Karpas-422 (cell line): ENCODE data around the gene CASZ1. TPM values are rescaled to one million over a fixed set of nuclear protein-coding genes. Genes with fewer than 3 reads are reported as not detected.

Source experiments
- DNase-seq: peaks from one replicate; pipeline ENCODE4 v3.0.0-alpha.2; 2015
- H2AFZ ChIP-seq: fragments of 200-600 bp; sonication (generic); 2 replicates; pipeline ENCODE4 v1.6.1; 2014; ENCODE audit warnings: antibody characterized with exemption, low read length, mixed read lengths
- H3K27ac ChIP-seq: fragments of 200-600 bp; sonication (generic); 2 replicates; pipeline ENCODE4 v1.5.1; 2014; ENCODE audit warnings: mild to moderate bottlenecking, low read length, moderate library complexity
- H3K27me3 ChIP-seq: fragments of 200-600 bp; sonication (generic); 2 replicates; pipeline ENCODE4 v1.6.1; 2014; ENCODE audit warnings: low read length, mixed read lengths
- H3K36me3 ChIP-seq: fragments of 200-600 bp; sonication (generic); 2 replicates; pipeline ENCODE4 v1.6.1; 2014; ENCODE audit warnings: low read length, mixed read lengths; ENCODE audit not compliant: insufficient read depth
- H3K4me1 ChIP-seq: fragments of 200-600 bp; sonication (generic); 2 replicates; pipeline ENCODE4 v1.6.1; 2014; ENCODE audit warnings: mild to moderate bottlenecking, low read length, mixed read lengths
- H3K4me2 ChIP-seq: fragments of 200-600 bp; sonication (generic); 2 replicates; pipeline ENCODE4 v1.6.1; 2014; ENCODE audit warnings: low read length, low read depth, mild to moderate bottlenecking; ENCODE audit not compliant: poor library complexity, severe bottlenecking
- H3K4me3 ChIP-seq: fragments of 200-600 bp; sonication (generic); 2 replicates; pipeline ENCODE4 v1.5.1; 2014; ENCODE audit warnings: mild to moderate bottlenecking, antibody characterized with exemption, low read length, mixed read lengths
- H3K79me2 ChIP-seq: fragments of 200-600 bp; sonication (generic); 2 replicates; pipeline ENCODE4 v1.6.1; 2014; ENCODE audit warnings: mild to moderate bottlenecking, low read length, mixed read lengths
- H3K9ac ChIP-seq: fragments of 200-600 bp; sonication (generic); 2 replicates; pipeline ENCODE4 v1.6.0; 2014; ENCODE audit warnings: low read length
- H3K9me2 ChIP-seq: fragments of 200-600 bp; sonication (generic), shearing (Covaris generic); replicated peaks from 2 replicates; pipeline ENCODE4 v1.6.0; 2014; ENCODE audit warnings: mild to moderate bottlenecking, low read length, moderate library complexity; ENCODE audit not compliant: insufficient read depth
- H3K9me3 ChIP-seq: fragments of 300-700, 200-600 bp; sonication (generic); 2 replicates; pipeline ENCODE4 v1.6.1; 2014; ENCODE audit warnings: low read length, mixed read lengths
- H4K20me1 ChIP-seq: fragments of 200-600 bp; sonication (generic); 2 replicates; pipeline ENCODE4 v1.6.1; 2014; ENCODE audit warnings: mild to moderate bottlenecking, antibody characterized with exemption, low read length, low read depth; ENCODE audit not compliant: insufficient read depth
- total RNA-seq: library from RNA; depleted of rRNA; stranded (reverse); fragments of >200 nt; shearing (Covaris generic); gene quantifications from 2 replicates; pipeline ENCODE4 v1.2.3, GENCODE V29; 2014; ENCODE audit warnings: low replicate concordance

Gene CASZ1
- total RNA-seq, 1 experiment from 2014 or later = 1.3 TPM

DNA sequence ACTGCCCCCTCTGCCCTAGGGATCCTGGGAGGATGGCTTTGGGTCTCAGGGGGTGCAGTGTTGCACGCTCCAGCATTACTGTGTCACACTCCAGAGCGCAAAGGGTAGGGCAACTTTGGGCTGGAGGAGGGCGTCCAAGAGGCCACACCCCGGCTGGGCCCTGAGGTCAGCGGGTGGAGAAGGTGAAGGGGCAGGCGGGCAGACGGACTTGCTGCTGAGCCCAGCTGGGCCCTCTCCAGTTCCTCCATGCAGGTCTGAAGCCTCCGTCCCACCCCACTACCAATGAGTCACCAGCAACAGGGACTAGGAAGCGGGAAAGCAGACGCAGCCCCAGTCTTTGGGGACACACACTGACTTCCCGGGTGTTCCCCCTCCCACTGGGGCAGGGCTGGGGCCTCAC is 116.0 kb downstream of the CASZ1 start:
- Histone ChIP-seq H3K79me2 (no peaks in the 10 kb centered on the region), H4K20me1 (no peaks in the 10 kb centered on the region; the same call in 1 of the 2 replicates), H3K9me2 (no peaks in the 10 kb centered on the region), H3K9me3 (no peaks in the 10 kb centered on the region), H3K4me2 (no peak overlapping the region), H3K36me3 (no peaks in the 10 kb centered on the region), H3K4me3 (no peak overlapping the region), H3K27ac (no peak overlapping the region), H2AFZ (no peak overlapping the region), H3K4me1 (no peaks in the 10 kb centered on the region), H3K27me3 (no peaks in the 10 kb centered on the region), H3K9ac (no peak overlapping the region)
- DNase-seq = no peak

DNA sequence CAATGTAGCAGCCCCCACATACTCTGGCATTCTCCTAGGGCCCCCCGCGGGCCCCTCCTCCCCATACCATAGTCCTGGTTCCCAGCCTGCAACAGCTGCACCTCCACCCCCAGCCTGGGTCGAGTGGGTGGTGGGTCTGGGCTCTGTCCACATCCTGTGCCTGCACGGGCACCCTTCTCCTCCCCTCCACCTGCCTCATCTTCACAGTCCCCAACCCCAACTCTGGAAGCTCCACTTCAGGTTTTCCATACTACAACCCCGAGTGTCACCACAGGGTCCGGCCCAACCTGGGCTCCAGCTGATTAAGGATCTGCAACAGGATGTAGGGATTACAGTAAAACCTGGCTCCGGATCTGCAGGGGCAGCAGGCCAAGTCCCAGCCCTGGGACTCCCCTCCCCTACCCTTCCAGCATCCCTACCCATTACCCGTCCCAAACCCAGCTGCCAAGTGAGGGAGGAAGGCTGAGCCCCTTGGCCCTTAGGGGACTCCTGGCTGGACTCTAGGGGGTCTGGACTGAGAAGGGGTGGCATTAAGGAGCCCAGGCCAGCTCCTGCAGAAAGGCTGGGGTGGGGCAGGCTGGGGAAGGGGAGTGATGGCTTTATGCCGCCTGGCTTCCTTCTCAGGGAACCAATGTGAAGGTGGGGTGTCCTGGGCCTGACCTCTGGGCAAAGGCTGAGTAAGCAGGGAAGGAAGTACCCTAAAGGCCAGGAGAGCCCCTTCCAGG is 116.8 kb downstream of the CASZ1 start:
- H3K9me2 ChIP-seq = no peaks in the 10 kb centered on the region
- H2AFZ ChIP-seq = no peak overlapping the region
- no peaks in the 10 kb centered on the region for H3K79me2 ChIP-seq
- no peak for DNase-seq
- H3K27ac ChIP-seq = no peak overlapping the region
- no peak overlapping the region for H3K4me2 ChIP-seq
- no peaks in the 10 kb centered on the region for H3K36me3 ChIP-seq
- H3K4me1 ChIP-seq = no peaks in the 10 kb centered on the region
- H3K27me3 ChIP-seq = no peaks in the 10 kb centered on the region
- H4K20me1 ChIP-seq = no peaks in the 10 kb centered on the region; the same call in 1 of the 2 replicates
- H3K9ac ChIP-seq = no peak overlapping the region
- H3K4me3 ChIP-seq = no peak overlapping the region
- no peaks in the 10 kb centered on the region for H3K9me3 ChIP-seq

GRCh38 chr1:10678852-10679251 is 117.6 kb downstream of the CASZ1 start:
- Histone ChIP-seq H3K9me3 (no peaks in the 10 kb centered on the region), H3K9ac (no peak overlapping the region), H3K9me2 (no peaks in the 10 kb centered on the region), H2AFZ (no peak overlapping the region), H3K27me3 (no peaks in the 10 kb centered on the region), H3K4me2 (no peak overlapping the region), H3K36me3 (no peaks in the 10 kb centered on the region), H3K4me3 (no peak overlapping the region), H3K27ac (no peak overlapping the region), H4K20me1 (no peaks in the 10 kb centered on the region; the same call in 1 of the 2 replicates), H3K79me2 (no peaks in the 10 kb centered on the region), H3K4me1 (no peaks in the 10 kb centered on the region)
- DNase-seq = no peak

DNA sequence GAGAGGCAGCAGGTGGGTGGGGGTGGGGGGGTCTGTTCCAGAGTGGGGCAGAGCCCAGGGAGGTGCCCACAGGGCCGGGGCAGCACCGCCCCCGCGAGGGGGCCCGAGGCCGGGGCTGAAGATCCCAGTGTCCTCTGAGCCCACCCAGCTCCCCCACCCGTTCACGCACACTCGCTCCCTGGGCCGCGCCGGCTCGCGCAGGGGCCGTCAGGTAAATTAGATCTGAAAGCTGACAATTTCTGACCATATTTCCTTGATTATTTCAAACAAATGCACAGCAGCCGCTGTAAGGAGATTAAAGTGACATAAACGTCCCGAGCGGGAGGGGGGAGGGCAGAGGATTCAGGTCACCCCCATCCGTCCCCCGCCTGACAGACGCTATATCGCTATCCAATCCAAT is 118.0 kb downstream of the CASZ1 start:
- no peak overlapping the region for H3K4me2 ChIP-seq
- no peaks in the 10 kb centered on the region for H3K27me3 ChIP-seq

GRCh38 chr1:10677491-10678391 is 118.7 kb downstream of the CASZ1 start:
- DNase-seq = no peak
- Histone ChIP-seq H4K20me1 (no peaks in the 10 kb centered on the region; the same call in 1 of the 2 replicates), H3K9me2 (no peaks in the 10 kb centered on the region), H3K4me2 (no peak overlapping the region), H3K4me3 (no peak overlapping the region), H3K9me3 (no peaks in the 10 kb centered on the region), H3K9ac (no peak overlapping the region), H3K27me3 (no peaks in the 10 kb centered on the region), H3K4me1 (no peaks in the 10 kb centered on the region), H3K36me3 (no peaks in the 10 kb centered on the region), H3K27ac (no peak overlapping the region), H2AFZ (no peak overlapping the region), H3K79me2 (no peaks in the 10 kb centered on the region)

More for the DNA sequence above, 118.0 kb downstream of the CASZ1 start:
- no peaks in the 10 kb centered on the region for H3K79me2 ChIP-seq
- no peak overlapping the region for H3K9ac ChIP-seq
- no peaks in the 10 kb centered on the region for H3K9me3 ChIP-seq
- H4K20me1 ChIP-seq = no peaks in the 10 kb centered on the region; the same call in 1 of the 2 replicates
- no peak for DNase-seq
- no peak overlapping the region for H3K4me3 ChIP-seq
- no peak overlapping the region for H2AFZ ChIP-seq
- no peaks in the 10 kb centered on the region for H3K4me1 ChIP-seq
- no peaks in the 10 kb centered on the region for H3K9me2 ChIP-seq
- no peaks in the 10 kb centered on the region for H3K36me3 ChIP-seq
- H3K27ac ChIP-seq = no peak overlapping the region

GRCh38 chr1:10676963-10677362 is 119.5 kb downstream of the CASZ1 start:
- Histone ChIP-seq H3K4me3 (no peak overlapping the region), H3K27ac (no peak overlapping the region), H4K20me1 (no peaks in the 10 kb centered on the region; the same call in 1 of the 2 replicates), H3K4me2 (no peak overlapping the region), H3K4me1 (no peaks in the 10 kb centered on the region), H3K36me3 (no peaks in the 10 kb centered on the region), H3K9ac (no peak overlapping the region), H3K27me3 (no peaks in the 10 kb centered on the region), H3K9me3 (no peaks in the 10 kb centered on the region), H3K9me2 (no peaks in the 10 kb centered on the region), H2AFZ (no peak overlapping the region), H3K79me2 (no peaks in the 10 kb centered on the region)
- no peak for DNase-seq

- Histone ChIP-seq H4K20me1 (no peaks in the 10 kb centered on the region; the same call in 1 of the 2 replicates), H3K27me3 (no peaks in the 10 kb centered on the region), H3K4me2 (no peak overlapping the region), H3K9ac (no peak overlapping the region), H3K27ac (no peak overlapping the region), H3K79me2 (no peaks in the 10 kb centered on the region), H3K4me3 (no peak overlapping the region), H3K36me3 (no peaks in the 10 kb centered on the region), H3K4me1 (no peaks in the 10 kb centered on the region), H3K9me2 (no peaks in the 10 kb centered on the region), H3K9me3 (no peaks in the 10 kb centered on the region), H2AFZ (no peak overlapping the region)
- no peak for DNase-seq
These were observed 120.6 kb downstream of the CASZ1 start for GRCh38 chr1:10675813-10676212.
